ENCODE results near the gene NKAIN2. TPM values are rescaled to one million over a fixed set of nuclear protein-coding genes. Genes with fewer than 3 reads are reported as not detected.

Gene NKAIN2
- polyA plus RNA-seq, 4 donors = 15.4 to 31.2 (median 23.4) TPM

DNA sequence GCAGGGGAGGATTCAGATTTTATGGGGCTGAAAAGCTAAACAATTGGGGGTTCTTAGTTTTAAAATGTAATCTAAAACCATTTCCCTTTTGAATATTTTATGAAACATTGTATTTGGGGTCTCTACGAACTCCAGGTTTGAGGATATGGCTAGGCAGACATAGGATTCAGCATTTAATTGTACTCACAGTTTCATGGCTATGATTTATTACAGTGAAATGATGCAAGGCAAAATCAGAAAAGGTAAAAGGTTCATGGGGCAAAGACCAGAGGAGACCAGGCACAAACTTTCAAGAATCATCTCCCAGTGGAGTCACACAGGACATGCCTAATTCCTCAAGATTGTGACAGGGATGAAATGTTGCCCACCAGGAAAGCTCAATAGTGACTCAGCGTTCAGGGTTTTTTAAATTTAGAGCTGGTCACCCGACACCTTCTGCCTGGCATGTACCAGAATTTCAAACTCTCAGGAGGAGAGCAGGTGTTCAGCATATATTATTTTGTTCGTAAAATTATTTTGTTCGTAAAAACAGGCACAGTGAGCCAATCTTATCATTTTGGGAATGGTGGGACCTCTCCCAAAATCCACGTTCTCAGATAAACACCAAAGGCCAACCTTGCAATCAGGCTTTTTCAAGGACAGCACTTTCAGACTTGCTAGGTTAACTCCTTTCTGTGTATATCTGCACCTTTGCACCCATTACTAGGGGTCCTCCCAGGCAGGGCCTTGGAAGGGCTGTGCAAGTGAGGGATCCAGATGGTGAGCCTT lies 270.3 kb downstream of the NKAIN2 start:
- no peak for DNase-seq (ENCODE audit: low read depth in 4 of 4, low spot score in 2 of 4)

GRCh38 chr6:124074606-124075005 lies 270.9 kb downstream of the NKAIN2 start:
- no peak for DNase-seq (ENCODE audit: low read depth in 4 of 4, low spot score in 2 of 4)

GRCh38 chr6:124076336-124077048 lies 272.8 kb downstream of the NKAIN2 start:
- DNase-seq (ENCODE audit: low read depth in 4 of 4, low spot score in 2 of 4) = no peak

- no peak for DNase-seq (ENCODE audit: low read depth in 4 of 4, low spot score in 2 of 4)
Measured at GRCh38 chr6:124078169-124078568, 274.5 kb downstream of the NKAIN2 start.

DNA sequence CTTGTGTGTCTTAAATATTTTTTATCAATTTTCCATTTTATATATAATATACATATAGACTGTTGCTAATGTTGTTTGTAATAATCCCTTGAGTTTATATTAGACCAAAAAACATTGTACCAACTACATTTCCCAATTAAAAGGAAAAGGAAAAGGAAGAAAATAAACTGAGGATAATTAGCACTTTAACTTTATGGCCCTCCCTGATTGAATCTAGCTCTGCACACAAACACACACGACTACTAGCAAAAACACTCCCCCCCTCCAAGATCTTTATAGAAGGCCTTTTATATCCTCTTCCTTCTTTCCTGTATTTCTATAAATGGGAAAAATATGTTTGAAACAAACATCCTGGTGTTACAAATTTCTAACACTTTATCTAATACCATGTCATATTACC lies 276.8 kb downstream of the NKAIN2 start:
- DNase-seq (ENCODE audit: low read depth in 4 of 4, low spot score in 2 of 4) = no peak

GRCh38 chr6:124090491-124090890 lies 286.8 kb downstream of the NKAIN2 start:
- no peak for DNase-seq (ENCODE audit: low read depth in 4 of 4, low spot score in 2 of 4)

- DNase-seq (ENCODE audit: low read depth in 4 of 4, low spot score in 2 of 4) = no peak
Measured at GRCh38 chr6:124099520-124099919, 295.9 kb downstream of the NKAIN2 start.

- no peak for DNase-seq (ENCODE audit: low read depth in 4 of 4, low spot score in 2 of 4)
Measured at GRCh38 chr6:124110514-124110913, 306.8 kb downstream of the NKAIN2 start.

DNA sequence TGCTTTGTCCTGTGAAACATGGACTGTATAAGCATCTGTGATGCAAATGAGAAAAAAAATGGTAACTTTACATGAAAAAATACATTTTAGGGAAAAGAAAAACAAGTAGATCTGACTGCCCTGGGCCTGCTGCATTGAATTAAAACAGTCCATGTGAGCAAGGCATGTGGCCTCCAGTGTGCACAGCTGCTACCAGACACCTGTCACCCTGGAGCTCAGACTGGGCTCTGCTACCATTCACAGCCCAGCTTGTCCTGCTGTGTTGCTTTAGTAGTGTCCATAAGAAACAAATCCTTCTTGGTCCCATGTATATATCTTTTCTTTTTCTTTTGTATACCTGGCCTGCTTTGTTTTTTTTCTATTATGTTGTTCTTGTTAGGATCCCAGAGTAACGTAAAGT lies 315.9 kb downstream of the NKAIN2 start:
- DNase-seq (ENCODE audit: low read depth in 4 of 4, low spot score in 2 of 4) = no peak

- no peak for DNase-seq (ENCODE audit: low read depth in 4 of 4, low spot score in 2 of 4)
Measured at GRCh38 chr6:124123617-124124209, 320.0 kb downstream of the NKAIN2 start.

DNA sequence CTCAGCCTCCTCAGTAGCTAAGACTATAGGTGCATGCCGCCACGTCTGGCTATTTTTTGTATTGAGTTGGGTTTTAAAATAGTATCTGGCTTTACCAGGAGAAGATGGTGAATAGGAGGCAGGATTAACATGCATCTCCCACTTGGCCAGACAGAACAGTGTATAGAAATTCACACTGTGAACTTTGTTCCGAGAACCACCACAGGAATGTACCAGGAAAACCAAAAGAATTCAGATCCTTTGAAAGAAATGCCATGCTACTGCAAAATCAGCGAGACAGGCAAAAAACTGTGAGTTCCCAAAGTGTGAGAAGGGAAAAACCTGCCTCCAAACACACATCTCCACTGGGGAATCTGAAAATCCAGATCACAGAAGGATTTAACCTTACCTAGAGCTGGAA lies 327.6 kb downstream of the NKAIN2 start:
- no peak for DNase-seq (ENCODE audit: low read depth in 4 of 4, low spot score in 2 of 4)

- no peak for DNase-seq (ENCODE audit: low read depth in 4 of 4, low spot score in 2 of 4)
Measured at GRCh38 chr6:124131779-124132178, 328.1 kb downstream of the NKAIN2 start.

- no peak for DNase-seq (ENCODE audit: low read depth in 4 of 4, low spot score in 2 of 4)
Measured at GRCh38 chr6:124132256-124132655, 328.6 kb downstream of the NKAIN2 start.

DNA sequence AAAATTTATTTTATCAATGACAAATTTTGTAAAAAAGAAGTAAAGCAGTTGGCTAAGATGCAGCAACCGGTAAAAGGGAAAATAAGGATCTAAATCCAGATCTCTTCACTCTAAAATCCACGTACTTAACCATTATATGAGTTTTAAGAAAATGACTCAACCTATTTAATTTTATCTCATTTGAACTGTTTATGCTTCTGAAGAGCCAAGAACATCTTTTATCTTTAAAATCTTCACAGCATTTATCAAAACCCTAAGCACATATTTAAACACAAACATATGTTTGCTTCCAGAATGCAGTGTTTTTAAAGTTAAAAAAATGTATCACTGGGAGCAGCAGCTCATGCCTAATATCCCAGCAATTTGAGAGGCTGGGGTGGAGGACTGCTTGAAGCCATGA lies 339.2 kb downstream of the NKAIN2 start:
- no peak for DNase-seq (ENCODE audit: low read depth in 4 of 4, low spot score in 2 of 4)

GRCh38 chr6:124143435-124143834 lies 339.8 kb downstream of the NKAIN2 start:
- DNase-seq (ENCODE audit: low read depth in 4 of 4, low spot score in 2 of 4) = no peak

- no peak for DNase-seq (ENCODE audit: low read depth in 4 of 4, low spot score in 2 of 4)
Measured at GRCh38 chr6:124147621-124148020, 344.0 kb downstream of the NKAIN2 start.

- no peak for DNase-seq (ENCODE audit: low read depth in 4 of 4, low spot score in 2 of 4)
Measured at GRCh38 chr6:124148236-124148957, 344.7 kb downstream of the NKAIN2 start.

DNA sequence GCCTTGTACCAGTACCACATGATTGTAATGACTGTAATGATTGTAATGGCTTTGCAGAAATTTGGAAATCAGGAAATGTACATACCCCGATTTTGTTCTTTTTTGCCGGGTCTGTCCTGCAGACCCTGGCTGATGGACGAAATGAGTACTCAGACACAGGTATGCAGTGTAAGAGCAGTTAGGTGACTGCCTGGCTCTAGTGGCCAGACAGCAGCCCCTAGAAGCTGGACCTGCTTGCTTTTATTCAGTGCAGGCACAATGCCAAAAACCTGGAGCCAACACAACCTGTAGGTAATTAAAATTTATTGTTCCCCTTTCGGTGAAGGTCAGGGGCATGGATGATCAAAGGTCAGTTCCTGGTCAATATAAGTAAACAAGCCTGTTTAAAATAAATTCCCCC lies 346.0 kb downstream of the NKAIN2 start:
- DNase-seq (ENCODE audit: low read depth in 4 of 4, low spot score in 2 of 4) = no peak

DNA sequence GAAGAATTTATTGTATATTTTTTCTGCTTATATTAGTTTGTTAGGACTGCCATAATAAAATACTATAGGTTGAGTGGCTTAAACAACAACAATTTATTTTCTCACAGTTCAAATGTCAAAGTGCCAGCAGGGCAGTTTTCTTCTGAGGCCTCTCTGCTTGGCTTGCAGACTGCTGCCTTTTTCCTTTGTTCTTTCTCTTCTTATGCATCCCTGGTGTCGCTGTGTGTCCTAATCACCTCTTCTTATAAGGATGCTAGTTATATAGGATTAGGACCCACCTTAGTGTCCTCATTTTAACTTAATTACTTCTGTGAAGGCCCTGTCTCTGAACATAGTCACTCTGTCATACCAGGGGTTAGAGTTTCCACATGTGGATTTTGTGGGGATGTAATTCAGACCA lies 354.4 kb downstream of the NKAIN2 start:
- no peak for DNase-seq (ENCODE audit: low read depth in 4 of 4, low spot score in 2 of 4)

GRCh38 chr6:124163676-124164075 lies 360.0 kb downstream of the NKAIN2 start:
- DNase-seq (ENCODE audit: low read depth in 4 of 4, low spot score in 2 of 4) = no peak

DNA sequence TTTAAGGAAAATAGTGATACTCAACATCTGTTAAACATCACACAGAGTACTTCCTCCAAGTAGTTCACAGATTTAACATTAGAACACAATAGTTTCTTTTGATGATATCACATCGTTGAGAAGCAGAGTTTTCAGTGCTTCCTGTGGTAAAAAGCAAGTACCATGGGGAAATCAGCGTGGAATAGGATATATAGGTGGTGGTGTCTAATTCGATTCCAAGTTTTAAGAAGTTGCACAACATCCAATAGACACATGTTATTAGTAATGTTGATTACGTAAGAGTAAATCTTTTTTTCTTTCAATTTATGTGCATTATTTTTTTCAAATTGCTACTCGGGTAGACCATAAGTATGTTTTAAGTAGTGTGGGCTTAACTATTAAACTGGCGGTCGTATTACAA lies 360.7 kb downstream of the NKAIN2 start:
- DNase-seq (ENCODE audit: low read depth in 4 of 4, low spot score in 2 of 4) = no peak
